Calu3 (cell line): ENCODE results near the gene ATF7IP2. TPM values are rescaled to one million over a fixed set of nuclear protein-coding genes. Genes with fewer than 3 reads are reported as not detected.
"Not testable (repeated sequence)": the region's sequence is repeated elsewhere in the genome, so short reads cannot be mapped to it uniquely, and the experiment has no call there.

Source experiments
- BruUV-seq: library from RNA; stranded (reverse); fragments of 400-500 nt; replicated peaks from 2 replicates; lab custom pipeline; 2021; lab: Mats Ljungman, UMichigan
- CTCF ChIA-PET: fragments of 300-600 bp; sonication (Branson Sonifier 250); formaldehyde crosslinking; loops from one replicate; lab custom pipeline; 2022; ENCODE audit warnings: antibody characterized with exemption; lab: Charles Lee
- DNase-seq: peaks from one replicate; pipeline ENCODE4 v3.0.0; 2022
- H3K27ac Mint-ChIP-seq: one replicate; pipeline ENCODE4 v1.8.0; 2022; ENCODE audit warnings: mixed read lengths; ENCODE audit not compliant: unreplicated experiment
- H3K27me3 Mint-ChIP-seq: one replicate; pipeline ENCODE4 v1.8.0; 2022; ENCODE audit warnings: mixed read lengths; ENCODE audit not compliant: unreplicated experiment
- H3K36me3 Mint-ChIP-seq: one replicate; pipeline ENCODE4 v1.8.0; 2022; ENCODE audit warnings: mild to moderate bottlenecking, moderate library complexity, mixed read lengths; ENCODE audit not compliant: insufficient read depth, unreplicated experiment
- H3K4me1 Mint-ChIP-seq: one replicate; pipeline ENCODE4 v1.8.0; 2022; ENCODE audit warnings: mild to moderate bottlenecking, low read depth, mixed read lengths; ENCODE audit not compliant: unreplicated experiment
- H3K4me3 Mint-ChIP-seq: one replicate; pipeline ENCODE4 v1.8.0; 2022; ENCODE audit warnings: mild to moderate bottlenecking, low read depth, moderate library complexity, mixed read lengths; ENCODE audit not compliant: unreplicated experiment
- H3K9me3 Mint-ChIP-seq: one replicate; pipeline ENCODE4 v1.8.0; 2022; ENCODE audit warnings: low read depth, mixed read lengths; ENCODE audit not compliant: unreplicated experiment
- intact Hi-C: fragments of 100-400 bp; cut with micrococcal nuclease; formaldehyde crosslinking; loops from one replicate; pipeline ENCODE4 v1.10.0; 2022; ENCODE audit not compliant: unreplicated experiment
- total RNA-seq: library from RNA; stranded (reverse); gene quantifications from 2 replicates; pipeline ENCODE4 v1.2.3, GENCODE V29; 2022
- TF ChIP-seq, protein P1 (sequence below): fragments of 200-600 bp; IDR thresholded peaks from one replicate; pipeline ENCODE4 v1.8.0; 2022; ENCODE audit warnings: antibody characterized with exemption; ENCODE audit not compliant: unreplicated experiment

Gene ATF7IP2
- total RNA-seq, 1 experiment from 2014 or later, result 29.7 TPM

DNA sequence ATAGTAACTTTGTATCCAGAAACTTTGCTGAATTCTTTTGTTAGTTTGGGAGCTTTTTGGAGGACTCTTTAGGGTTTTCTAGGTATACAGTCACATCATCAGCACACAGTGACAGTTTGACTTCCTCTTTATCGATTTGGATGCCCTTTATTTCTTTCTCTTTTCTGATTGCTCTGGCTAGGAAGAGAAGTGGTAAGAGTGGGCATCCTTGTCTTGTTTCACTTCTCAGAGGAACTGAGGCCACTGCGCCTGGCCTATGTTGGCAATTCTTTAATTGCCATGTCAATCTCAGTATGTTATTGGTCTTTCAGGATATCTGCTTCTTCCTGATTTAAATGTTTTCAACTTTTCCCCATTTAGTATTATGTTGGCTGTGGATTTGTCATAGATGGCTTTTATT is 24.6 kb downstream of the ATF7IP2 start:
- Mint-ChIP-seq H3K9me3 (peaks cover 33% of the 10 kb centered on the region), H3K27me3 (no peaks in the 10 kb centered on the region), H3K4me3 (no peak overlapping the region), H3K27ac (no peak overlapping the region), H3K36me3 (no peaks in the 10 kb centered on the region), H3K4me1 (no peaks in the 10 kb centered on the region)
- DNase-seq, result no peak
- intact Hi-C loops, result no loop called here
- CTCF ChIA-PET, result no interaction called here
- TF ChIP-seq, protein P1, sequence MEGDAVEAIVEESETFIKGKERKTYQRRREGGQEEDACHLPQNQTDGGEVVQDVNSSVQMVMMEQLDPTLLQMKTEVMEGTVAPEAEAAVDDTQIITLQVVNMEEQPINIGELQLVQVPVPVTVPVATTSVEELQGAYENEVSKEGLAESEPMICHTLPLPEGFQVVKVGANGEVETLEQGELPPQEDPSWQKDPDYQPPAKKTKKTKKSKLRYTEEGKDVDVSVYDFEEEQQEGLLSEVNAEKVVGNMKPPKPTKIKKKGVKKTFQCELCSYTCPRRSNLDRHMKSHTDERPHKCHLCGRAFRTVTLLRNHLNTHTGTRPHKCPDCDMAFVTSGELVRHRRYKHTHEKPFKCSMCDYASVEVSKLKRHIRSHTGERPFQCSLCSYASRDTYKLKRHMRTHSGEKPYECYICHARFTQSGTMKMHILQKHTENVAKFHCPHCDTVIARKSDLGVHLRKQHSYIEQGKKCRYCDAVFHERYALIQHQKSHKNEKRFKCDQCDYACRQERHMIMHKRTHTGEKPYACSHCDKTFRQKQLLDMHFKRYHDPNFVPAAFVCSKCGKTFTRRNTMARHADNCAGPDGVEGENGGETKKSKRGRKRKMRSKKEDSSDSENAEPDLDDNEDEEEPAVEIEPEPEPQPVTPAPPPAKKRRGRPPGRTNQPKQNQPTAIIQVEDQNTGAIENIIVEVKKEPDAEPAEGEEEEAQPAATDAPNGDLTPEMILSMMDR, result no peak
- BruUV-seq, result no TSS peak

DNA sequence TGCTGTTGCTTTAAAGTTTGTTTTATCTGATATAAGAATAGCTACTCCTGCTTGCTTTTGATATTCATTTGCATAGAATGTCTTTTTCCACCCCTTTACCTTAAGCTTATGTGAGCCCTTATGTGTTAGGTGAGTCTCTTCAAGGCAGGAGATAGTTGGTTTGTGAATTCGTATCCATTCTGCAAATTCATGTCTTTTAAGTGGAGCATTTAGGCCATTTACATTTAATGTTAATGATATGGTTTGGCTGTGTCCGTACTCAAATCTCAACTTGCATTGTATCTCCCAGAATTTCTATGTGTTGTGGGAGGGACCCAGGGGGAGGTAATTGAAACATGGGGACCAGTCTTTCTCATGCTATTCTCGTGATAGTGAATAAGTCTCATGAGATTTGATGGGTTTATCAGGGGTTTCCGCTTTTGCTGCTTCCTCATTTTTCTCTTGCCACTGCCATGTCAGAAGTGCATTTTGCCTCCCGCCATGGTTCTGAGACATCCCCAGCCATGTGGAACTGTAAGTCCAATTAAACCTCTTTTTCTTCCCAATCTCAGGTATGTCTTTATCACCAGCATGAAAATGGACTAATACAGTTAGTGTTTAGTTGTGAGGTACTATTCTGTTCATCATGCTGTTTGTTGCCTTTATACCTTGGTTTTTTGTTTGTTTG is 27.2 kb downstream of the ATF7IP2 start:
- H3K4me3 Mint-ChIP-seq, result no peak overlapping the region
- H3K36me3 Mint-ChIP-seq, result peaks cover 4% of the 10 kb centered on the region
- DNase-seq, result no peak
- TF ChIP-seq, protein P1, result no peak
- intact Hi-C loops, result no loop called here
- no peak overlapping the region for H3K27ac Mint-ChIP-seq
- peaks cover 41% of the 10 kb centered on the region for H3K9me3 Mint-ChIP-seq
- H3K4me1 Mint-ChIP-seq, result no peaks in the 10 kb centered on the region
- H3K27me3 Mint-ChIP-seq, result no peaks in the 10 kb centered on the region
- CTCF ChIA-PET, result no interaction called here
- BruUV-seq, result no TSS peak

DNA sequence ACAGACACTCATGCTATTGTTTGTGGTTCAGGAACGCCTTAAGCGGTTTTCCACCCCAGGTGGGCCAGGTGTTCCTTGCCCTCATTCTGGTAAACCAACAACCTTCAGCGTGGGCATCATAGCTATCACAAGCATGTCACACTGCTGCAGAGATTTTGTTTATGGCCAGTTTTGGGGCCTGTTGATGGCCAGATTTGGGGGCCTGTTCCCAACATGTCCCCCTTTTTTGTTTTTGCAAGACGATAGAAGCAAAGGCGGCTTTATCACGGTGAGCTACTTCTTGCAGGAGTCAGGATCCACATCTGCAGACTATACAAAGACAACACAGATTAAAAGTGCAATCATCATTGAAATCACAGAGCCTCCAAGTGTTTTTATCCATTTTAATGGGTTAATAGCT is 32.3 kb downstream of the ATF7IP2 start:
- H3K27ac Mint-ChIP-seq, H3K27me3 Mint-ChIP-seq, intact Hi-C loops, DNase-seq, H3K4me1 Mint-ChIP-seq, H3K4me3 Mint-ChIP-seq, BruUV-seq: not testable (repeated sequence)
- CTCF ChIA-PET, result interaction anchor here (0.6 kb wide), 1 partner anchor 104 kb away, joined by 3 read pairs; no protein-coding TSS in a partner anchor
- Mint-ChIP-seq H3K36me3 (peaks cover 13% of the 10 kb centered on the region), H3K9me3 (peaks cover 32% of the 10 kb centered on the region)

DNA sequence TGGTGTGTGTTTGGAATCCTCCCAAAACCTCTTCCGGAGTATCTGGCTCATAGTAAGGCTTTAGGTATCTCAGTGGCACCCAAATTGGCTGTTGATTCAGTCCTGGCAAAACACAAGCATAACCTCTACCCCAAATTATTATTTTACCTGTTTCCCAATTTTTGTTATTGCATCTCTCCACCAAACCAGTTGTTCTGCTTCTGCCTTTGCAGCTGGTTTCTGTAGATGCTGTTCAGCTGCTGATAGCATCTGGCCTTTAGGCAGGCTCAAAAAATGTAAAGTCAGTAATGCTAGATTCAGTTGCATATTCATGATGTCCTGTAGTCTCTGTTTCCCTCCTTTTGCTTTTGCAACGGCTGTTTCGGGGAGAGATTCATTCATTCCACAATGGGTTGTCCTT is 33.8 kb downstream of the ATF7IP2 start:
- Mint-ChIP-seq H3K27me3 (no peaks in the 10 kb centered on the region), H3K27ac (no peak overlapping the region), H3K36me3 (peaks cover 13% of the 10 kb centered on the region), H3K9me3 (peaks cover 23% of the 10 kb centered on the region), H3K4me3 (no peak overlapping the region), H3K4me1 (no peaks in the 10 kb centered on the region)
- DNase-seq, result no peak
- intact Hi-C loops, result no loop called here
- CTCF ChIA-PET, result no interaction called here
- BruUV-seq, result no TSS peak
- TF ChIP-seq, protein P1, result no peak

DNA sequence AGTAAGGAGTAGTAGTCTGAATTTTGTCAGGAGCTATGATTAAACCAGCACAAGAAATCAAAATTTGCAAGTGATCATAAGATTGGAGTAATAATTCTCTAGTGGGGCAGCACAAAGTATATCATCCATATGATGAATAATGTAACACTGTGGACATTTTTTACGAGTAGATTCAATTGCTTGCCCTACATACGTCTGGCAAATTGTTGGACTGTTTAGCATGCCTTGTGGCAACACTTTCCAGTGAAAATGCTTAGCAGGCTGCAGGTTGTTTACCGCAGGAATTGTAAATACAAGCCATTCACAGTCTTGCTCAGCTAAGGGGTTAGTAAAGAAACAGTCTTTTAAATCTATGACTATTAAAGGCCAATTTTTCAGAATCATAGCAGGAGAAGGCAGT is 35.7 kb downstream of the ATF7IP2 start:
- CTCF ChIA-PET, result no interaction called here
- Mint-ChIP-seq H3K4me3 (no peak overlapping the region), H3K27ac (no peak overlapping the region), H3K9me3 (peaks cover 23% of the 10 kb centered on the region), H3K36me3 (peaks cover 13% of the 10 kb centered on the region), H3K27me3 (no peaks in the 10 kb centered on the region), H3K4me1 (no peaks in the 10 kb centered on the region)
- no peak for DNase-seq
- TF ChIP-seq, protein P1, result no peak
- BruUV-seq, result no TSS peak
- intact Hi-C loops, result no loop called here
